Esophagus squamous epithelium (tissue), 4 donors: ENCODE data around the gene POM121L2.

Source experiments
- CTCF ChIP-seq, 6 experiments: fragments of 450-650 bp in 4 of 6; fragments of 200-600 bp in 2 of 6; sonication (generic) in 2 of 6; IDR thresholded peaks; one replicate each; pipeline ENCODE4 v1.5.1; 2016 to 2019; ENCODE audit warnings: antibody characterized with exemption in 6 of 6, mild to moderate bottlenecking in 4 of 6, moderate library complexity in 4 of 6
- POLR2A ChIP-seq, 4 donors: fragments of 450-650 bp; IDR thresholded peaks; one replicate each; pipeline ENCODE4 v1.6.1; 2017; ENCODE audit warnings: antibody characterized with exemption in 4 of 4, mild to moderate bottlenecking in 4 of 4, moderate library complexity in 3 of 4

- TF ChIP-seq POLR2A (IDR thresholded peaks at IDR 0.05) (no peak), CTCF (IDR thresholded peaks at IDR 0.05) (no peak)
Observed at GRCh38 chr6:27275025-27275956, 36.8 kb downstream of the POM121L2 start.
